ENCODE data around the gene JARID2. TPM values are rescaled to one million over a fixed set of nuclear protein-coding genes. Genes with fewer than 3 reads are reported as not detected.

Gene JARID2
- polyA plus RNA-seq, 1 donor: 13.1 TPM

GRCh38 chr6:15375638-15376290, 129.9 kb downstream of the JARID2 start:
- DNase-seq (ENCODE audit: low read depth): no peak

DNA sequence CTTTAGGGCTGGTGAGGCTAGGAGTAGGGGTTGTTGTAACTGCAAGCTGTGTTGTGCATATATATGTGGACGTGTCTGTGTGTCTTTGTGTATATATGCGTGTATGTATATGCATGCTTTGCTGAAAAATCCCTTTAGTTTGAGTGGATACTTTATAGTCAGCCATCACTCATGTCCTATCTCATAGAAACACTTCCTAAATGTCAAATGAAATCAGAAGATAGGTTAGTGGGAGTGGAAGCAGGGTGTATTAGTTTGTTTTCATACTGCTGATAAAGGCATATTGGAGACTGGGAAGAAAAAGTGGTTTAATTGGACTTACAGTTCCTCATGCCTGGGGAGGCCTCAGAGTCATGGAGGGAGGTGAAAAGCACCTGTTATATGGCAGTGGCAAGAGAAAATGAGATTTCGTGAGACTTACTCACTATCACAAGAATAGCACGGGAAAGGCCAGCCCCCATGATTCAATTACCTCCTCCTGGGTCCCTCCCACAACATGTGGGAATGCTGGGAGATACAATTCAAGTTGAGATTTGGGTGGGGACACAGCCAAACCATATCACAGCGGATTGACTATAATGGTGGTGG, 131.1 kb downstream of the JARID2 start:
- no peak for DNase-seq (ENCODE audit: low read depth)

- DNase-seq (ENCODE audit: low read depth): no peak
Measured at GRCh38 chr6:15378272-15378671, 132.4 kb downstream of the JARID2 start.

GRCh38 chr6:15378866-15379265, 133.0 kb downstream of the JARID2 start:
- no peak for DNase-seq (ENCODE audit: low read depth)

- DNase-seq (ENCODE audit: low read depth): no peak
Measured at GRCh38 chr6:15380351-15380750, 134.5 kb downstream of the JARID2 start.

- no peak for DNase-seq (ENCODE audit: low read depth)
Measured at GRCh38 chr6:15382089-15382488, 136.2 kb downstream of the JARID2 start.

DNA sequence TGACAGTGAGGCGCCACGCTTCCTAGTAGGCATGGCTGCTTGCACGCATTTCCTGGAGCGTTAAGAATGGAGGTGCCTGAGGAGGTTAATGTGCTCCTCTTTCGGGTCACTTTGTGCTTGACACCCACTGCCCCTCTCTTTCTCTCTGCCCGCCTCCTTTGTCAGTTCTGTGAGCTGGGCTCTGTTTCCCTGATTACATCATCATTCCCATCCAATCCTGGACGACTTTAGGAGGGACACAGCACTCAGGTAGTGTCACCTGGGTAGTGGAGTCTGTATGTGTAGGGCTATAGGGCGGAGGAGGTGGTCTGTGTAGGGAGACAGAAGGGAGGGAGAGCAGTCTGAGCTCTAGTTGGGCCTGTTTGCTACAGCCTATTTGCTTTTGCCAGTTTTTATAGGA, 136.8 kb downstream of the JARID2 start:
- no peak for DNase-seq (ENCODE audit: low read depth)

DNA sequence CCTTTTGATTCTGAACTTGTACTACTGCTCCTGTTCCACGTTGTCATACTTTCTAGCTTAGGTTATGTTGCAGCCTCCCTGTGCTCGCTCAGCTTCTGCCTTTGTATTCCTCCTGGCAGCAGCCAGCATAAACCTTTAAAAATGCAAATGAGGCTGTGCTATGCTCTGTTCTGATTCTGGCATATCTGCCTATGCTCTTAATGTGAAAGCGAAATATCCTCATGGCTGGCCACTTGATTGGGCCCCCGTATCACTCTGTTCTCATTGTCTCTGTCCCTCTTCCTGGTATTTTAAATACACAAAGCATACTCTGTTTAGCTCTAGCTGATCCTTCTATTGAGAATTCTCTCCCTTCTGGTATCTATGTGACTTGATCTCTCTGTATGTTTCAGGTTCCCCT, 139.0 kb downstream of the JARID2 start:
- DNase-seq (ENCODE audit: low read depth): no peak

DNA sequence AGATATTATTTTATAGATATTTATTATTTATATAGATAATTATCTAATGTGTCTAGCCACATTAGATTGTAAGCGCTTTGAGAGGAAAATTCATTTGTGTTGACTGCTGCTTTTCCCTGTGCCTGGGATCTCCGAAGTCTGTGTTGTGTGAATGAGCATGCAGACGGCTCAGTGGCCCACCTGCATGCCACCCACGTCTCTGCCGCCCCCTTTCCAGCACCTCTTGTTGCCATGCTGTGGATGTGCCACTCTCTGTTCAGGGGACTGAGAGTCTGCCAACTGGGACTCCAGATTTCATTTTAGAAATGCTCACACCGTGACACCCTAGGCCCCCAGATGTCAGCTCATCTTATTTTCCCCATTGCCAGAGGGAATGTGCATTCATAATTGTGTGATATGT, 139.7 kb downstream of the JARID2 start:
- no peak for DNase-seq (ENCODE audit: low read depth)

- no peak for DNase-seq (ENCODE audit: low read depth)
Measured at GRCh38 chr6:15386110-15386755, 140.4 kb downstream of the JARID2 start.

DNA sequence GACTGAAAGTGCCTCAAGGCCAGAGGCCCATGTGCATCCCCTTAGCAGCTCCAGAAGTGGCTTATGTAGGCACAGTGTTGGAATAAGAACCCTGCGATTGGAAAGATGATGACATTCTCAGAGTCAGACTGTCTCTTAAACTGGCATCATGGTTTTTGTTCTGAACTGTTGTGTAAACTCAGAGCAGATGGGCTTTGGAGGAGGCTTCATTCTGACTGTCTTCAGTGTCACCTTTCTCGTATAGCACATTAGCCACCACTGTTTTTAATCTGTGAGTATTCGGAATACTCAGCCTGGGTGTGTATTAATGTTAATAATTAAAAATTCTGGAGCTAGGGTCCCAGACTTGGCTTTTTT, 140.9 kb downstream of the JARID2 start:
- no peak for DNase-seq (ENCODE audit: low read depth)

DNA sequence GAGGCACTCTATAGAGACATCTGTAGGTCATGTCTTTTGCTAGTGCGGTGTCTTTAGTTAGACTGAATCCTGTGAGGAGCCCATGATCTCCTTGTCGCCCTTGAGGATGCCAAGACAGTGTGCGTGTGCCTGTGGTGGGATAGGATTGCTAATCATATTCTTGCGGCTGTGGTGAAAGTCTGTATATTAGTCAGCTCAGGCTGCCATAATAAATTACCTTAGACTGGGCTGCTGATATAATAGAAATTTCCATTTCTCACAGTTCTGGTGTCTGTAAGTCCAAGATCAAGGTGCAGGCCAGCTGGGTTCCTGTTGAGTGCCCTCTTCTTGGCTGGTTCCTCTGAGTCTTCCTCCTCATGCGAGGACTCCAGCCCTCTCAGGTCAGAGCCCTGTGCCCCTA, 141.2 kb downstream of the JARID2 start:
- no peak for DNase-seq (ENCODE audit: low read depth)

DNA sequence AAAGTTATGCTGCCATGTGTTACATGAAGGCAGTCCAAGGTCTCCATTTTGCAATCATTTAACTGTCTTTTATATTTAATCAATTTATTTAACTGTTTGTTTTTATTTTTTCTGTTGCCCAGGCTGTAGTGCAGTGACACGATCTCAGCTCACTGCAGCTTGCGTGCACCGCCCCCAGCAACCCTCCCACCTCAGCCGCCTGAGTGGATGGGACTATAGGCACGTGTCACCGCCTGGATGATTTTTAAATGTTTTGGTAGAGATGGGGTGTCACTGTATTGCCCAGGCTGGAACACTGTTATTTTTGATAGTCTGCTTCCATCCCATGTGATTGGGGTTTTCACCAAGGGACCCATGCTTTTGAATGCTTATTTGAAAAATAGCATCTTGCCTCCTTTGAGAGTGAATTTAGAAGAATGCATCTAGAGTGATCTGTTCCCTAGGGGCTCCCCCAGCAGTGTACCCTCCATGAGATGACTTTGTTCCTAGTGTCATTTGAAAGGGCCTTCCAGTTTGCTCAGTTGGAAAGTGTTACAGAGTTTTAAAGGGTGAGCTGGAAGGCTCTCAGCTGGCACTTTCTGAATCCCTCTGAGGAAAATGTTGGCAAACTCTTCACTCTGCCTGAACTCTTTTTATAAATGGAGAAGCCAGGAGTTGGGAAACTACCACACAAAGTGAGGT, 143.4 kb downstream of the JARID2 start:
- no peak for DNase-seq (ENCODE audit: low read depth)

- DNase-seq (ENCODE audit: low read depth): no peak
Measured at GRCh38 chr6:15389765-15390723, 144.2 kb downstream of the JARID2 start.

DNA sequence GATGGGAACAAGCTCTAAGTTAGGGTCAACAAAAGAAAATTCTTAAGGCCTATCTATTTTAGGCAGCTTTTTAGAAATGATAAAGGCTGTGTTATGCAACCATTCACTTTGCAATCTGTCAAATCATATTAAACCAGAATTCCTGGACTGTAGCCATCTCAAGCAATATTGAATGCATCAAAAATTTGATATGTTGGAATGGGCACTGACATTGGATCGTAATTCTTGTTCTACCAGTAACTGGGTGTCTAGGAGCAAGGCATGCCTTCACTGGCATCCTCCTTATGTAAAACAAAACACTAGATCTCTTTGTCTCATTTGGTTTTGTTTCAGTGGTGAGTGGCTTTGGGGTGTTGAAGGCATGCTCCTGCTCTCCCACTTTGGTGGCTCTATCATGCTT, 145.6 kb downstream of the JARID2 start:
- DNase-seq (ENCODE audit: low read depth): no peak

- DNase-seq (ENCODE audit: low read depth): no peak
Measured at GRCh38 chr6:15392182-15392581, 146.3 kb downstream of the JARID2 start.

GRCh38 chr6:15393605-15394004, 147.7 kb downstream of the JARID2 start:
- DNase-seq (ENCODE audit: low read depth): no peak

GRCh38 chr6:15395087-15395486, 149.2 kb downstream of the JARID2 start:
- DNase-seq (ENCODE audit: low read depth): no peak

GRCh38 chr6:15396808-15397207, 150.9 kb downstream of the JARID2 start:
- no peak for DNase-seq (ENCODE audit: low read depth)

GRCh38 chr6:15398633-15399275, 152.9 kb downstream of the JARID2 start:
- no peak for DNase-seq (ENCODE audit: low read depth)

Measured in forelimb muscle (tissue), 1 donor.